ENCODE data around the gene LPAR5. TPM values are rescaled to one million over a fixed set of nuclear protein-coding genes. Genes with fewer than 3 reads are reported as not detected.

The LPAR5 gene
- total RNA-seq, 8 experiments from 2014 or later = 0.08 to 0.95 (median 0.19) TPM

DNA sequence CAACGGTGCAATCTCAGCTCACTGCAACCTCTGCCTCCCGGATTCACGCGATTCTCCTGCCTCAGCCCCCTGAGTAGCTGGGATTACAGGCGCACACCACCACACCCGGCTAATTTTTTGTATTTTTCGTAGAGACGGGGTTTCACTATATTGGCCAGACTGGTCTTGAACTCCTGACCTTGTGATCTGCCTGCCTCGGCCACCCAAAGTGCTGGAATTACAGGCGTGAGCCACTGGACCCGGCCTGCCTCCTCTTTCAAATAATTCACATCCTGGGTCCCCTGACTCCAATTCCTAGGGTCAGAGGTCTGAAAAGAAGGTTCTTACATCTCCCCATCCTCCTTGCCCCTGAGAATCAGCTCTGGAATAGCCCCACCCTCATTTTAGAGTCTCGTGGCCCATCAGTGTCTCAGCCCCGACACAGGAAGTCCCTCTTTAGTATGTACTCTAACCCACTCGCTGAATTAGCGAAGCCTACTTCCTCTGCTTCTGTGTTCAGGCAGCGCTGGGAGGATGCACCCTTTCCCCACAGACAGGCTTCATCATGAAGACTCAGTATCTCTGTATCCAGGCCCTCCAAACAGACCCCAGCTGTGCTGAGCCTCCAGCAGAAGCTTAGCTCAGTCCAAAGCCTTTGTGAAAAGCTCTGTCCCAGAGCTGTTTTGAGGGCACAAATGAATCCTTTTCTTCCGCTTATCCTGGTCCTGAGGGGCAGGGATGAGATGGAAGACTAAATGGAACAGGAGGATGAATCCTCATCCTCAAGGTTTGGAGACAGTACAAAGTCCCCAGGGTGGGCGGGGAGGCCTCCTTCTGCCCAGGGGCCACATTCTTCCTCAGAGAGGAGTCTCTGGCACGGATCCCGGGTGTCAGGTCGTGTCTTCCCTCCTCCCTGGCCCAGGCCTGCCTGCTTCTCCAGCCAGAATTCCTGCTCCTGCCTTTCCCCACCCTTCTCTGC, 3.5 kb downstream of the LPAR5 start:
- Histone ChIP-seq H3K4me1 (replicated peaks in 1 of 2) (peaks cover 0 to 23% of the 10 kb centered on the region in 2 donors), H3K4me3 (no peak overlapping the region), H3K27ac (peak overlapping the region in 1 of 2 donors; percentile 66)
- ATAC-seq (replicated peaks in 6 of 8) = peak in 5 of 8 experiments; percentile 14 to 34 (median 26)
- in situ Hi-C loops (cut with MboI; ENCODE audit: low pct_unique_long_range_greater_than_20kb in 2 of 9, low sequenced_read_pairs in 9 of 9, unreplicated experiment in 9 of 9) = no loop called here
- 54 to 87% (median 70%) methylated on average over 1 to 12 of the region's 21 CpGs; no CpG with 5 or more reads in 1 of the 10 experiments for WGBS, 10 experiments

DNA sequence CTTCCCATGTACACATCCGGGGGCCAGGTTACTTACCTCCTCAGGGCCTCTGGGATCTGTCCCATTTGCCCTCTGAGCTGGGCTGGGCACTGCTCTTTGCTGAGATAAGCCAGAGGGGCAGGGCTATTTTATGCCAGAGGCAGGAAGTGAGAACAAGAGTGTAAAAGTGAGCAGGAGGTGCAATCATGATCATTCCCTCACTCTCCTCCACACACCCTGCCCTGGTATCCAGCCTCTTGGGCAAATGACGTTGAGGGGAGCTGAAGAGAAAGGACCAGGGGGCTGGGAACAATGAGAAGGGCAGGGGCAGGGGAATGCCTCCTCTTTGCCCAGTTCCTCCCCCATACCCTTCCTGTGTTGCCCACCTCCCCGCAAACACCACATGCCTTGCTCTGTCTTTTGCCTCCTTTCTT, 4.2 kb downstream of the LPAR5 start:
- in situ Hi-C loops (cut with MboI; ENCODE audit: low pct_unique_long_range_greater_than_20kb in 2 of 9, low sequenced_read_pairs in 9 of 9, unreplicated experiment in 9 of 9) = no loop called here
- 67 to 100% (median 91%) methylated on average over 1 to 3 of the region's 3 CpGs; no CpG with 5 or more reads in 6 of the 10 experiments for WGBS, 10 experiments
- no peak overlapping the region for H3K4me3 ChIP-seq
- H3K4me1 ChIP-seq (replicated peaks in 1 of 2) = peaks cover 0 to 23% of the 10 kb centered on the region in 2 donors
- no peak for ATAC-seq (replicated peaks in 6 of 8)
- H3K27ac ChIP-seq = no peak overlapping the region

DNA sequence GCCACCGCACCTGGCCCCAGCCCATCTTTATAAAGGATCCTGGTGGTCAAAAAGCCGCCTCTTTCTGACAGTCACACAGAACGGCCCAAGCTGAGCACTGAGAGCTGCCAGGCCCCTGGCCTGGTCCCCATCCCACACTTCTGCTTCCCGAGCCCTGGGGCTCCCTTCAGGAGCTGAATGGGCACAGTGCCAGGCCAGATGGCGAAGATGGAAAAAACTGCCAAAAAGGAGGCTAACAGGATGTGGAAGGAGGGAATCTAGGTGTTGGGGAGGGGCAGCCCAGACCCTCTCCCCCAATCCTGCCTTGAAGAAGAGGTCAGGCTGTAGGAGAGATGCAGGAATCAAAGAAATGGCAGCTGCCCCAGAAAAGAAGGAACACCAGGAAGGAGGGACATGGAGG, 5.0 kb downstream of the LPAR5 start:
- Histone ChIP-seq H3K27ac (no peak overlapping the region), H3K4me3 (no peak overlapping the region), H3K4me1 (replicated peaks in 1 of 2) (peaks cover 0 to 17% of the 10 kb centered on the region in 2 donors)
- no peak for ATAC-seq (replicated peaks in 6 of 8)
- WGBS, 10 experiments = 17 to 100% (median 79%) methylated on average over 1 to 2 of the region's 5 CpGs; no CpG with 5 or more reads in 5 of the 10 experiments
- in situ Hi-C loops (cut with MboI; ENCODE audit: low pct_unique_long_range_greater_than_20kb in 2 of 9, low sequenced_read_pairs in 9 of 9, unreplicated experiment in 9 of 9) = no loop called here

DNA sequence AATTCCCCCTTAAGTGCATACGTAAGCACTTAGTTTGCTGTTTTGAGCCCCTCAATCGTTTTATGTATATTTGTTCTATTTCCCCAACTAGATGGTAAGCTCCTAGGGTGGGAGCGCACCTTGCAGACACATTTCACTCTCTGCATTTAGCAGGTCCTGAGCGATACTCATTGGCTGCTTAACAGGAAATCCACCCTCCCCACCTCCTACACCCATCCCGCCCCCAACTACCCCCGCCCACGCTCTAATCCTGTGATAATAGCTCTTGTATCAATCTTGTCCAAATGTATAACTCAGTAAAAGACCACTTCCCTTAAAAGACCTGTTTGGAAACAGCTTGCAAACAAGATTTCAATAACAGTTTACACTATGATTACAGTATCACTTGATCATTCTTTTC, 8.1 kb downstream of the LPAR5 start:
- ATAC-seq (replicated peaks in 6 of 8) = no peak
- Histone ChIP-seq H3K4me1 (replicated peaks in 1 of 2) (peaks cover 0 to 6% of the 10 kb centered on the region in 2 donors), H3K4me3 (no peak overlapping the region), H3K27ac (no peak overlapping the region)
- WGBS, 10 experiments = 61 to 100% methylated on average over 1 to 5 of the region's 7 CpGs; no CpG with 5 or more reads in 8 of the 10 experiments
- in situ Hi-C loops (cut with MboI; ENCODE audit: low pct_unique_long_range_greater_than_20kb in 2 of 9, low sequenced_read_pairs in 9 of 9, unreplicated experiment in 9 of 9) = no loop called here

DNA sequence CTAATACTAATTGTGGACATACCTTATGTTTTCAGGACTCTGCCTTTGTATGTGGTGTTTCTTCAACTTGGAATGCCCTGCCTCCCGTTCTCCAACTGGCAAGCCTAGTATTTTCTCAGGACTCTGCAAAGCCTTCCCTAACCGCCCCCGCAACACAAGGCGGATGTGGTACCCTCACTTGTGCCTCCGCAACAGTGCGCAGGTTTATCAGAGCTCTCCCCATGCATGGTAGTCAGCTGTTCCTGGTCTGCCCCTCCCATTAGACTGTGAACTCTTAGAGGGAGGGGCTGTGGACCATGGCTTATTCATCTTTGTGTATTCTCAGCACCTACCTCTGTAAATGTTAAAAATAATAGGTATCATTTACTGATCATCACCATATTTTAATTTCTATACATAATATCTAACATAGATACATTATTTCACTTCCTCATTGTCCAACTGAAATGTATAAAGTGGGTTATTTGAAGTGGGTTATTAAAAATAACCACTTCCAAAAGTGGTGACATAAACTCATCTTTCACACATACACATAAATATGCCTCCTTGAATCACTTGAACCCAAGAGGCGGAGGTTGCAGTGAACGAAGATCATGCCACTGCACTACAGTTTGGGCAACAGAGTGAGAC, 9.0 kb downstream of the LPAR5 start:
- in situ Hi-C loops (cut with MboI; ENCODE audit: low pct_unique_long_range_greater_than_20kb in 2 of 9, low sequenced_read_pairs in 9 of 9, unreplicated experiment in 9 of 9) = no loop called here
- Histone ChIP-seq H3K4me3 (no peak overlapping the region), H3K4me1 (replicated peaks in 1 of 2) (no peaks in the 10 kb centered on the region), H3K27ac (no peak overlapping the region)
- no peak for ATAC-seq (replicated peaks in 6 of 8)
- WGBS, 10 experiments = 61 to 100% (median 85%) methylated on average over 1 to 7 of the region's 8 CpGs

DNA sequence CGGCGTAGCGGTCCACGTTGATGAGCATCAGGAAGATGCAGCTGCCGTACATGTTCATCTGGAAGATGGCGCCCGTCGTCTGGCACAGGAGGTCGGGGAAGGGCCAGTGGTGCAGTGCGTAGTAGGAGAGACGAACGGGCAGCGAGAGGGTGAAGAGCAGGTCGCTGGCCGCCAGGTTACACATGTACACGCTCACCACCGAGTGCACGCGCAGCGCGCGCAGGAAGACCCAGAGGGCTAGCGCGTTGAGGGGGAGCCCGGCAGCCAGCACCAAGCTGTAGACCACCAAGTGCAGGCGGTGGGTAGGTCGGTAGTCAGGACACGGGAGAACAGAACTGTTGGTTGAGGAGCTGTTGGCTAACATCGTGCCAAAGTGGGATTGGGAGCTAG, 14.9 kb downstream of the LPAR5 start:
- Histone ChIP-seq H3K4me3 (no peak overlapping the region), H3K27ac (no peak overlapping the region), H3K4me1 (replicated peaks in 1 of 2) (peaks cover 3% of the 10 kb centered on the region in 2 donors)
- in situ Hi-C loops (cut with MboI; ENCODE audit: low pct_unique_long_range_greater_than_20kb in 2 of 9, low sequenced_read_pairs in 9 of 9, unreplicated experiment in 9 of 9) = no loop called here
- 72 to 100% (median 93%) methylated on average over 3 to 15 of the region's 29 CpGs; no CpG with 5 or more reads in 2 of the 10 experiments for WGBS, 10 experiments
- no peak for ATAC-seq (replicated peaks in 6 of 8)

DNA sequence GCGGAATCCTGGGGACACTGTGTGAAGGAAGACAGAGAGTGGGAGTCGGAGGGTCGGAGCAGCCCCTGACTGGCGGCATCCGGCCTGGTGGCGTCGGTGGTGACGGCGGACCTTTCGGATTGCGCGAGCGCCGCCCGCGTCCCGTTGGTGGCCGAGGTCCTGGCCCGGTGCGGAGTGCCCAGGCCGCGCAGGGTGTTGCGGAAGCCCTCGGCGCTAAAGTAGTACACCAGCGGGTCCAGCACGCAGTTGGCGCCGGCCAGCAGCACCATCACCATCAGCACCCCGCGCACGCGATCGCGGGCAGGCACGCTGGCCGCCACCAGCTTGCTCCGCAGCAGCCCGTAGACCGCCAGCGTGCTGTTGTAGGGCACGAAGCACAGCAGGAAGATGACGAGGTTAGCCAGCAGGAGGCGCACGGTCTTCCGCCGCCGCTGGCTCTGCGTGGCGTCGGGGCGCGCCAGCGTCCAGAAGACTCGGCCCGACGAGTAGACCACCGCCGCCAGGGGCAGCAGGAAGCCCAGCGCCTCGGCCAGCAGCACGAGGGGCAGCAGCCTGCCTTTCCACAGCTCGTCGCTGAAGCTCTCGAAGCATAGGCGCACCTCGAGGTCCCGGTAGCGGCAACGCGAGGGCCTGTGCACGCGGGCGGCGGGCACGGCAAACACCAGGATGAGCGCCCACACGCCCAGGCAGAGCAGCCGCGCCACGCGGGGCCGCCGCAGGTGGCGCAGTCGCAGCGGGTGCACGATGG, 15.4 kb downstream of the LPAR5 start:
- Histone ChIP-seq H3K4me1 (replicated peaks in 1 of 2) (peaks cover 3% of the 10 kb centered on the region in 2 donors), H3K4me3 (no peak overlapping the region), H3K27ac (no peak overlapping the region)
- peak in 3 of 8 experiments; percentile 29 to 77 (median 65) for ATAC-seq (replicated peaks in 6 of 8)
- WGBS, 10 experiments = 60 to 97% (median 80%) methylated on average over 1 to 8 of the region's 88 CpGs; no CpG with 5 or more reads in 5 of the 10 experiments
- in situ Hi-C loops (cut with MboI; ENCODE audit: low pct_unique_long_range_greater_than_20kb in 2 of 9, low sequenced_read_pairs in 9 of 9, unreplicated experiment in 9 of 9) = no loop called here

DNA sequence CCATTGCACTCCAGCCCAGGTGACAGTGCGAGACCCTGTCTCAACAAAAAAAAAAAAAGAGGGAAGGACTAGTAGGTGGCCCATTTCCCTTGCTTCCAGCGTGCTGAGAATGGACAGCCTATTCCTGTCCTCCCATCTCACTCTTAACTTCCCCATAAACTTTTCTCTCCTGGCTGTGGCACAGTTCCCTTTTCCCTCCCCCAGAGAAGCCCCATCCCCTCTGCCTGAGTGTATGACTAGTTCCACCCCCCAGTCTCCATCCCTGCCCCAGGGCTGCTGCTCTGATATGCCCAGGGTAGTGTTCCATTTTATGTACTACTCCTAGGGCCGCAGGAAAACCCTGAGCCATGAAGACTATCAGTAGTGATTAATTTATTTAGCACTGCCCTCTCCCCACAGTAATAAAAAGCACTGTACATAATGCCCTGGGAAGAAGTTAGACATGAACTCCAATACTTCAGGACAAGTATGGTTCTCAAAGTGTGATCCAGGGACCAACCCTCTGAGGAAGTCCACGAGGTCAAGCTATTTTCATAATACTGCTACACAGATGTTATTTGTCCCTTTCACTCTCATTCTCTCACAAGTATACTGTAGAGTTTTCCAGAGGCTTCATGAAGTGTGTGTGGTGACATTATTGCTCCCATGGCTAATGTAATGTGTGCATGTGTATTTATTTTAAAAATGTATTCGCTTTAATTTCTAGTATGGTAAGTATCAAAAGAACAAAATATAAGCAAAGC, 17.1 kb downstream of the LPAR5 start:
- WGBS, 10 experiments = 40 to 100% (median 70%) methylated on average over 1 to 4 of the region's 5 CpGs; no CpG with 5 or more reads in 1 of the 10 experiments
- H3K4me3 ChIP-seq = no peak overlapping the region
- ATAC-seq (replicated peaks in 6 of 8) = no peak
- no peak overlapping the region for H3K27ac ChIP-seq
- in situ Hi-C loops (cut with MboI; ENCODE audit: low pct_unique_long_range_greater_than_20kb in 2 of 9, low sequenced_read_pairs in 9 of 9, unreplicated experiment in 9 of 9) = no loop called here
- peaks cover 8 to 10% of the 10 kb centered on the region in 2 donors for H3K4me1 ChIP-seq (replicated peaks in 1 of 2)

DNA sequence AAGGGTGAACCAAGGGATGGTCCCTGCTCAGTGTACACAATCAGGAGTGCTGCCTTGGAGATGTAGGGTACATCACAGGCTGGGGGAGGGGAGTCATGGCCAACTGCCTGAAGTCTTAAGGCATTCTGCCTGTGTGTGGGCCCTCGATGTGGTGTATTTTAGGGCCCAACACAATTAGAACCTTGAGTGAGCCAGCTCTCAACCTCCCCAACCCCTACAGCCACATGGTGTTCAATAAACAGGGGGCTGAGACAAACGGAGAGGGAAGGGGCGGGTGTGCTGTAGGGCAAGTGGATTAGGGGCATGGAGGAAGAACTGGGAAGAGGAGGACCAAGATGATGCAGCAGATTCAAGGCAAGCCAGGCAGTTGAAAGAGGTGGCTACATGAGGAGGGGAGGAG, 20.0 kb downstream of the LPAR5 start:
- no peak for ATAC-seq (replicated peaks in 6 of 8)
- Histone ChIP-seq H3K4me1 (replicated peaks in 1 of 2) (peaks cover 33 to 35% of the 10 kb centered on the region in 2 donors), H3K27ac (peak overlapping the region in 1 of 2 donors; percentile 12), H3K4me3 (no peak overlapping the region)
- WGBS, 10 experiments = 17 to 90% (median 47%) methylated on average over 2 to 3 of the region's 3 CpGs; no CpG with 5 or more reads in 7 of the 10 experiments
- in situ Hi-C loops (cut with MboI; ENCODE audit: low pct_unique_long_range_greater_than_20kb in 2 of 9, low sequenced_read_pairs in 9 of 9, unreplicated experiment in 9 of 9) = no loop called here

DNA sequence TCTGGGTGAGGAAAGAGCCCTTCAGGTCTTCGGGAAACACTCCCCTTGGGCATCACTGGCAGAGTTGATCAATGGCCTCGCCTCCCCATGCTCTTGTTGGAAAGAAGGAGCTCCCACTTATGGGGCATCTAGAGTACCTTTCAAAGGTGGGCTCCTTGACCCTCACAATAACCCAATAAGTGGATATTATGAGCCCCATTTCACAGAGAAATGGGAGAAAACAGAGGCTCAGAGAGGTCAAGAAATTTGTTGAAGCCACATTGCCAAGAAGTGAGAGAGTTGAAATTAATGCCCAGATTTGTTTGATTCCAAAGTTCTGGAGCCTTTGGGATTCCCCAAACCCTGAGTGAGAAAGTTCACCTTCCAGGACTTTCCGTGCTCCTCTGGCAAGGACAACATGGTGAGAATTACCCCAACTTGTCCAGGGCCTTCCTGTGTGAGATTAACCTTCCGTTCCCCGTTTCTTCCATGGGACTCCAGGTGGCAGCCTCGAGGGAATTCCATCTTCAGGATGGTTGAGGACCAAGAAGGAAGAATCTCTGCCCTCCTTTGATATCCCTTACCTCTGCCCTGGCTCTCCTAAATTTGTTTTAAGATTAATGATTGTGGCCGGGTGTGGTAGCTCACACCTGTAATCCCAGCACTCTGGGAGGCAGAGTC, 21.1 kb downstream of the LPAR5 start:
- peaks cover 35 to 37% of the 10 kb centered on the region in 2 donors for H3K4me1 ChIP-seq (replicated peaks in 1 of 2)
- H3K4me3 ChIP-seq = no peak overlapping the region
- in situ Hi-C loops (cut with MboI; ENCODE audit: low pct_unique_long_range_greater_than_20kb in 2 of 9, low sequenced_read_pairs in 9 of 9, unreplicated experiment in 9 of 9) = no loop called here
- WGBS, 10 experiments = 46 to 100% (median 73%) methylated on average over 1 to 5 of the region's 7 CpGs; no CpG with 5 or more reads in 2 of the 10 experiments
- H3K27ac ChIP-seq = peak overlapping the region; percentile 77 to 93
- ATAC-seq (replicated peaks in 6 of 8) = no peak

DNA sequence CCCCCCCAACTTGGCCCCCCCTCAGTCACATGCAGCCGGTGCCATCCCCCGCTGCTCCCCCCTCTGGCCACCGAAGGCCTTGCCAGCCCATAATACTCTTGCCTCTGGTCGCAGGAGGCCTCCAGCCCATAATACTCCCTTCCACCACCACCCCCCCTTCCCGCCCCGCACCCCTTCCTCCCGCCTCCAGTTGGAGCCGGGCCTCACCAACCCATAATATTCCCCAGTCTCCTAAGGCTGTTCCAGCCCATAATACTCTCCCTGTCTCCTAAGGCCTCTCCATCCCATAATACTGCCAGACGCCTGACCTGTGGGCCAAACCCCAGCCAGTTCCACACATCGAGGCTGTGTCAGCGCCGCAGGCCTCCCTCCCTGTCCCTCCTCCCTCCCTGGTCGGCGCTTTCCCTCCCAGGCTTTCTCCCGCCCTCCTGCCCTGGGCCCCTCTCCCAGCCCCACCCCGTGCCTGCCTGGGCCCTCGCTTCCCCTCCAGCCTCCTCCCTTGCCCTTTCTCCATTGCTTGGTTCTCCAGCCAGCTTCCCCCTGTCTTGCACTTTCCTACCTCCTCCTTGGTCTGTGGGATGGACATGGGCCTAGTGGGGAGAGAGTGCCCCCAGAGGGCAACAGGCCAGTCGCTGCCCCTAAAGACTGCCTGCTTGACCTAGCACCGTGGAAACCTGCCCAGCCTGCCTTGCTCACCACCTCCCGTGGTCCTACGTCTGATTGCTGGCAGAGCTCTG, 21.8 kb downstream of the LPAR5 start:
- ATAC-seq (replicated peaks in 6 of 8) = peak; percentile 82 to 89 (median 85)
- 17 to 90% (median 48%) methylated on average over 2 to 3 of the region's 21 CpGs; no CpG with 5 or more reads in 7 of the 10 experiments for WGBS, 10 experiments
- in situ Hi-C loops (cut with MboI; ENCODE audit: low pct_unique_long_range_greater_than_20kb in 2 of 9, low sequenced_read_pairs in 9 of 9, unreplicated experiment in 9 of 9) = no loop called here
- Histone ChIP-seq H3K4me3 (no peak overlapping the region), H3K4me1 (replicated peaks in 1 of 2) (peaks cover 35 to 37% of the 10 kb centered on the region in 2 donors), H3K27ac (peak overlapping the region; percentile 77 to 93)
